Activated T-helper 2 cell treated with anti-CD3 and anti-CD28 coated beads, Interferon-gamma antibody, Interleukin-2, Interleukin-4, amounts not matched to agents 10 μg/mL and 5 μg/mL and 100 μg/mL, durations not matched to agents 14 hours and 24 hours and 36 hours (primary cell): Measurements from ENCODE around the gene GDPD5. TPM values are rescaled to one million over a fixed set of nuclear protein-coding genes. Genes with fewer than 3 reads are reported as not detected.

Experiments
- DNase-seq: peaks from one replicate; pipeline ENCODE4 v3.0.0; 2021; ENCODE audit warnings: low spot score
- H3K27ac Mint-ChIP-seq: one replicate; pipeline ENCODE4 v1.8.0; 2021; ENCODE audit warnings: mixed read lengths
- H3K27me3 Mint-ChIP-seq: one replicate; pipeline ENCODE4 v1.8.0; 2021; ENCODE audit warnings: low read depth, mixed read lengths
- H3K36me3 Mint-ChIP-seq: one replicate; pipeline ENCODE4 v1.8.0; 2021; ENCODE audit warnings: low read depth, mixed read lengths
- H3K4me1 Mint-ChIP-seq: one replicate; pipeline ENCODE4 v1.8.0; 2021; ENCODE audit warnings: low read depth, mixed read lengths
- H3K4me3 Mint-ChIP-seq: one replicate; pipeline ENCODE4 v1.8.0; 2021; ENCODE audit warnings: low read depth, mild to moderate bottlenecking, moderate library complexity, mixed read lengths
- H3K9me3 Mint-ChIP-seq: one replicate; pipeline ENCODE4 v1.8.0; 2021; ENCODE audit warnings: mixed read lengths
- intact Hi-C: fragments of 100-400 bp; cut with micrococcal nuclease; formaldehyde crosslinking; loops from one replicate; pipeline ENCODE4 v1.15.1; 2023
- total RNA-seq: library from RNA; stranded (reverse); gene quantifications from 2 replicates; pipeline ENCODE4 v1.2.3, GENCODE V29; 2022

The GDPD5 gene
- total RNA-seq, 1 donor from 2014 or later: 14.9 TPM

- intact Hi-C loops: no loop called here
- no peak overlapping the region for H3K4me3 Mint-ChIP-seq
- no peaks in the 10 kb centered on the region for H3K36me3 Mint-ChIP-seq
- H3K4me1 Mint-ChIP-seq: peaks cover 10% of the 10 kb centered on the region
- no peaks in the 10 kb centered on the region for H3K27me3 Mint-ChIP-seq
- H3K9me3 Mint-ChIP-seq: no peaks in the 10 kb centered on the region
- no peak for DNase-seq
- no peak overlapping the region for H3K27ac Mint-ChIP-seq
These were observed 29.4 kb downstream of the GDPD5 start for GRCh38 chr11:75496305-75496752.

GRCh38 chr11:75495749-75496304 is 29.9 kb downstream of the GDPD5 start:
- intact Hi-C loops: no loop called here
- peaks cover 11% of the 10 kb centered on the region for H3K4me1 Mint-ChIP-seq
- H3K36me3 Mint-ChIP-seq: no peaks in the 10 kb centered on the region
- no peaks in the 10 kb centered on the region for H3K27me3 Mint-ChIP-seq
- H3K4me3 Mint-ChIP-seq: no peak overlapping the region
- H3K27ac Mint-ChIP-seq: no peak overlapping the region
- no peaks in the 10 kb centered on the region for H3K9me3 Mint-ChIP-seq
- DNase-seq: no peak

GRCh38 chr11:75493626-75494025 is 32.1 kb downstream of the GDPD5 start:
- Mint-ChIP-seq H3K4me1 (peaks cover 12% of the 10 kb centered on the region), H3K27me3 (no peaks in the 10 kb centered on the region), H3K36me3 (no peaks in the 10 kb centered on the region), H3K9me3 (no peaks in the 10 kb centered on the region), H3K4me3 (no peak overlapping the region), H3K27ac (no peak overlapping the region)
- no peak for DNase-seq
- intact Hi-C loops: no loop called here

- H3K4me1 Mint-ChIP-seq: peaks cover 12% of the 10 kb centered on the region
- H3K36me3 Mint-ChIP-seq: no peaks in the 10 kb centered on the region
- intact Hi-C loops: no loop called here
- no peaks in the 10 kb centered on the region for H3K27me3 Mint-ChIP-seq
- DNase-seq: peak; percentile 24
- peak overlapping the region; percentile 80 for H3K27ac Mint-ChIP-seq
- no peaks in the 10 kb centered on the region for H3K9me3 Mint-ChIP-seq
- no peak overlapping the region for H3K4me3 Mint-ChIP-seq
These were observed 33.4 kb downstream of the GDPD5 start for GRCh38 chr11:75492181-75492820.

- Mint-ChIP-seq H3K4me1 (peaks cover 12% of the 10 kb centered on the region), H3K27me3 (no peaks in the 10 kb centered on the region), H3K9me3 (no peaks in the 10 kb centered on the region), H3K27ac (no peak overlapping the region), H3K4me3 (no peak overlapping the region), H3K36me3 (no peaks in the 10 kb centered on the region)
- intact Hi-C loops: no loop called here
- no peak for DNase-seq
These were observed 34.3 kb downstream of the GDPD5 start for GRCh38 chr11:75491465-75491864.

GRCh38 chr11:75490221-75491181 is 35.2 kb downstream of the GDPD5 start:
- H3K9me3 Mint-ChIP-seq: no peaks in the 10 kb centered on the region
- H3K27me3 Mint-ChIP-seq: no peaks in the 10 kb centered on the region
- H3K27ac Mint-ChIP-seq: no peak overlapping the region
- H3K4me1 Mint-ChIP-seq: peaks cover 12% of the 10 kb centered on the region
- H3K36me3 Mint-ChIP-seq: no peaks in the 10 kb centered on the region
- H3K4me3 Mint-ChIP-seq: no peak overlapping the region
- intact Hi-C loops: no loop called here
- no peak for DNase-seq

GRCh38 chr11:75487365-75487764 is 38.4 kb downstream of the GDPD5 start:
- Mint-ChIP-seq H3K36me3 (no peaks in the 10 kb centered on the region), H3K4me3 (no peak overlapping the region), H3K4me1 (peaks cover 8% of the 10 kb centered on the region), H3K27me3 (no peaks in the 10 kb centered on the region), H3K27ac (no peak overlapping the region), H3K9me3 (no peaks in the 10 kb centered on the region)
- intact Hi-C loops: no loop called here
- no peak for DNase-seq

GRCh38 chr11:75485742-75486141 is 40.0 kb downstream of the GDPD5 start:
- H3K4me1 Mint-ChIP-seq: no peaks in the 10 kb centered on the region
- intact Hi-C loops: no loop called here
- no peaks in the 10 kb centered on the region for H3K27me3 Mint-ChIP-seq
- H3K4me3 Mint-ChIP-seq: no peak overlapping the region
- H3K27ac Mint-ChIP-seq: no peak overlapping the region
- H3K36me3 Mint-ChIP-seq: no peaks in the 10 kb centered on the region
- no peak for DNase-seq
- no peaks in the 10 kb centered on the region for H3K9me3 Mint-ChIP-seq

GRCh38 chr11:75482931-75483469 is 42.7 kb downstream of the GDPD5 start:
- Mint-ChIP-seq H3K9me3 (no peaks in the 10 kb centered on the region), H3K4me1 (no peaks in the 10 kb centered on the region), H3K27me3 (no peaks in the 10 kb centered on the region), H3K4me3 (no peak overlapping the region), H3K36me3 (no peaks in the 10 kb centered on the region), H3K27ac (no peak overlapping the region)
- intact Hi-C loops: no loop called here
- no peak for DNase-seq

- intact Hi-C loops: no loop called here
- no peak overlapping the region for H3K27ac Mint-ChIP-seq
- no peak overlapping the region for H3K4me3 Mint-ChIP-seq
- H3K4me1 Mint-ChIP-seq: peaks cover 2% of the 10 kb centered on the region
- no peaks in the 10 kb centered on the region for H3K36me3 Mint-ChIP-seq
- DNase-seq: no peak
- H3K9me3 Mint-ChIP-seq: no peaks in the 10 kb centered on the region
- no peaks in the 10 kb centered on the region for H3K27me3 Mint-ChIP-seq
These were observed 43.7 kb downstream of the GDPD5 start for GRCh38 chr11:75481922-75482606.

GRCh38 chr11:75481223-75481921 is 44.4 kb downstream of the GDPD5 start:
- Mint-ChIP-seq H3K4me1 (peaks cover 3% of the 10 kb centered on the region), H3K27ac (no peak overlapping the region), H3K4me3 (no peak overlapping the region), H3K9me3 (no peaks in the 10 kb centered on the region), H3K36me3 (no peaks in the 10 kb centered on the region), H3K27me3 (no peaks in the 10 kb centered on the region)
- intact Hi-C loops: no loop called here
- no peak for DNase-seq
